Loucy (cell line): ENCODE data around the gene CCR5AS.

Experiments used
- H2AFZ ChIP-seq: fragments of 200-600 bp; sonication (generic); 2 replicates; pipeline ENCODE4 v1.6.0; 2016; ENCODE audit warnings: antibody characterized with exemption, mild to moderate bottlenecking, low read length, moderate library complexity
- H3F3A ChIP-seq: fragments of 200-600 bp; 2 replicates; pipeline ENCODE4 v1.6.0; 2016; ENCODE audit warnings: antibody characterized with exemption, low read depth, mild to moderate bottlenecking
- H3K27me3 ChIP-seq: fragments of 200-600 bp; sonication (generic); 2 replicates; pipeline ENCODE4 v1.6.1; 2014; ENCODE audit warnings: low read length, mild to moderate bottlenecking; ENCODE audit not compliant: insufficient read depth, poor library complexity, severe bottlenecking
- H3K36me3 ChIP-seq: fragments of 200-600 bp; sonication (generic); 2 replicates; pipeline ENCODE4 v1.6.1; 2016; ENCODE audit warnings: low read length; ENCODE audit not compliant: insufficient read depth
- H3K4me1 ChIP-seq: fragments of 200-600 bp; sonication (generic); 2 replicates; pipeline ENCODE4 v1.5.1; 2014; ENCODE audit warnings: low read length, mild to moderate bottlenecking; ENCODE audit not compliant: insufficient read depth, poor library complexity, severe bottlenecking
- H3K4me2 ChIP-seq: fragments of 200-600 bp; sonication (generic); 2 replicates; pipeline ENCODE4 v1.6.0; 2014; ENCODE audit warnings: antibody characterized with exemption, low read length, low read depth, mild to moderate bottlenecking; ENCODE audit not compliant: poor library complexity, severe bottlenecking
- H3K4me3 ChIP-seq: fragments of 200-600 bp; sonication (generic); 2 replicates; pipeline ENCODE4 v1.5.1; 2014; ENCODE audit warnings: low read length, mild to moderate bottlenecking, mixed read lengths; ENCODE audit not compliant: poor library complexity, severe bottlenecking
- H3K79me2 ChIP-seq: fragments of 200-600 bp; sonication (generic); 2 replicates; pipeline ENCODE4 v1.6.1; 2014; ENCODE audit warnings: low read length; ENCODE audit not compliant: insufficient read depth
- H3K9ac ChIP-seq: fragments of 200-600 bp; sonication (generic); 2 replicates; pipeline ENCODE4 v1.6.0; 2014; ENCODE audit warnings: mild to moderate bottlenecking, low read depth, low read length, moderate library complexity; ENCODE audit not compliant: poor library complexity, severe bottlenecking
- H3K9me2 ChIP-seq: fragments of 200-600 bp; sonication (generic); replicated peaks from 2 replicates; pipeline ENCODE4 v1.6.1; 2016; ENCODE audit warnings: low read depth, low read length, mixed read lengths
- H3K9me3 ChIP-seq: fragments of 200-600 bp; sonication (generic); 2 replicates; pipeline ENCODE4 v1.6.1; 2014; ENCODE audit warnings: mild to moderate bottlenecking, antibody characterized with exemption, low read length, low read depth; ENCODE audit not compliant: insufficient read depth
- H4K20me1 ChIP-seq: fragments of 200-600 bp; sonication (generic); 2 replicates; pipeline ENCODE4 v1.6.0; 2014; ENCODE audit warnings: antibody characterized with exemption, low read length, mild to moderate bottlenecking; ENCODE audit not compliant: insufficient read depth, poor library complexity, severe bottlenecking
- EZH2phosphoT487 ChIP-seq: fragments of 200-600 bp; IDR thresholded peaks from 2 replicates; pipeline ENCODE4 v1.6.1; 2018; ENCODE audit warnings: antibody characterized with exemption, mild to moderate bottlenecking, moderate library complexity, borderline replicate concordance
- TF ChIP-seq, protein P1 (sequence below): fragments of 200-600 bp; sonication (generic); conservative IDR thresholded peaks from 2 replicates; pipeline ENCODE4 v1.5.1; 2014; ENCODE audit warnings: mild to moderate bottlenecking, antibody characterized with exemption, low read length

The CCR5AS gene

DNA sequence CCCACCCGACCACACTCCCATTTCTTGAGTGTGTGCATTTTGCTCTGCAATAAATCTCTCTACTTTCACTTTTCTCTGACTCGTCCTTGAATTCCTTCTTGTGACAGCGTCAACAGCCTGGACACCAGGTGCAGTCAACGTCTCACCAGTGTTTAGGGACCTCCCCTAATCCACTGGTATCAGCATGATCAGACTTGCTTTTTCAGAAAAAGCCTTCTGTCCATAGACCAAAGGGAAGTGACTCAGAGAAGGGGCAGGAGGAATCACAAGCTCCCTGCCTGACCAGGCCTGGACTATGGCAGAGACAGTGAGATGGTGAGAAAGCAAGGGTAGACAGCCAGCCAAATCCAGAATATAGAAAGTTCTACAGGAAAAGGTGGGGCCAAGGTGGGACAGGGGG is 20.7 kb downstream of the CCR5AS start:
- H3K79me2 ChIP-seq = no peaks in the 10 kb centered on the region
- H4K20me1 ChIP-seq = no peaks in the 10 kb centered on the region
- TF ChIP-seq, protein P1, sequence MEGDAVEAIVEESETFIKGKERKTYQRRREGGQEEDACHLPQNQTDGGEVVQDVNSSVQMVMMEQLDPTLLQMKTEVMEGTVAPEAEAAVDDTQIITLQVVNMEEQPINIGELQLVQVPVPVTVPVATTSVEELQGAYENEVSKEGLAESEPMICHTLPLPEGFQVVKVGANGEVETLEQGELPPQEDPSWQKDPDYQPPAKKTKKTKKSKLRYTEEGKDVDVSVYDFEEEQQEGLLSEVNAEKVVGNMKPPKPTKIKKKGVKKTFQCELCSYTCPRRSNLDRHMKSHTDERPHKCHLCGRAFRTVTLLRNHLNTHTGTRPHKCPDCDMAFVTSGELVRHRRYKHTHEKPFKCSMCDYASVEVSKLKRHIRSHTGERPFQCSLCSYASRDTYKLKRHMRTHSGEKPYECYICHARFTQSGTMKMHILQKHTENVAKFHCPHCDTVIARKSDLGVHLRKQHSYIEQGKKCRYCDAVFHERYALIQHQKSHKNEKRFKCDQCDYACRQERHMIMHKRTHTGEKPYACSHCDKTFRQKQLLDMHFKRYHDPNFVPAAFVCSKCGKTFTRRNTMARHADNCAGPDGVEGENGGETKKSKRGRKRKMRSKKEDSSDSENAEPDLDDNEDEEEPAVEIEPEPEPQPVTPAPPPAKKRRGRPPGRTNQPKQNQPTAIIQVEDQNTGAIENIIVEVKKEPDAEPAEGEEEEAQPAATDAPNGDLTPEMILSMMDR = no peak
- no peak for TF ChIP-seq EZH2phosphoT487
- H3K4me2 ChIP-seq = peak overlapping the region; percentile 36
- H3K36me3 ChIP-seq = no peaks in the 10 kb centered on the region
- H3K9me3 ChIP-seq = no peaks in the 10 kb centered on the region
- no peak overlapping the region for H2AFZ ChIP-seq
- no peak overlapping the region for H3K4me3 ChIP-seq
- peak overlapping the region; percentile 26 for H3K9ac ChIP-seq
- H3K4me1 ChIP-seq = peaks cover 39% of the 10 kb centered on the region
- no peaks in the 10 kb centered on the region for H3K27me3 ChIP-seq
- no peaks in the 10 kb centered on the region for H3K9me2 ChIP-seq
- H3F3A ChIP-seq = no peaks in the 10 kb centered on the region

DNA sequence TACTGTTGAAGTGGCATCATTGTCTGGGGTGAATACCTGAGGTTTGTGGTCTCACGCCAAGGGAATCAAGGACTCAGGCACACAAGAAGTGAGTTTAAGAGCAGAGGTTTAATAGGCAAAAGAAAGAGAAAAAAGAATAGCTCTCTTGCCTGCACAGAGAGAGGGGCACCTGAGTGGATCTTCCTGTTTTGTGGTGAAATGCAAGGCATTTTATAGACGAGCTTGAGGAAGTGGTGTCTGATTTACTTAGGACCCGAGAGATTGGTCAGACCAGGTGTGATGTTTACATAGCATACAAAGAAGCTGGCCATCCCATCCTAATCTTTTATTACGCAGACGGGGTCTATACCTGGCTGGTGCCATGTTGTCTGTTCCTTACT is 22.9 kb downstream of the CCR5AS start:
- no peaks in the 10 kb centered on the region for H3K36me3 ChIP-seq
- H3K27me3 ChIP-seq = no peaks in the 10 kb centered on the region
- H4K20me1 ChIP-seq = no peaks in the 10 kb centered on the region
- H2AFZ ChIP-seq = no peak overlapping the region
- no peaks in the 10 kb centered on the region for H3K9me3 ChIP-seq
- no peaks in the 10 kb centered on the region for H3K79me2 ChIP-seq
- TF ChIP-seq EZH2phosphoT487 = no peak
- TF ChIP-seq, protein P1 = no peak
- H3K9ac ChIP-seq = peak overlapping the region; percentile 13
- H3K4me3 ChIP-seq = peak overlapping the region; percentile 37
- peak overlapping the region; percentile 57 for H3K4me2 ChIP-seq
- H3K4me1 ChIP-seq = peaks cover 50% of the 10 kb centered on the region
- no peaks in the 10 kb centered on the region for H3F3A ChIP-seq
- H3K9me2 ChIP-seq = no peaks in the 10 kb centered on the region

- no peak overlapping the region for H2AFZ ChIP-seq
These were observed 23.5 kb downstream of the CCR5AS start for GRCh38 chr3:46383211-46383950.

More at GRCh38 chr3:46383211-46383950, 23.5 kb downstream of the CCR5AS start:
- no peaks in the 10 kb centered on the region for H3K27me3 ChIP-seq
- H4K20me1 ChIP-seq = no peaks in the 10 kb centered on the region
- no peaks in the 10 kb centered on the region for H3K36me3 ChIP-seq
- no peaks in the 10 kb centered on the region for H3K9me2 ChIP-seq
- no peaks in the 10 kb centered on the region for H3F3A ChIP-seq
- peak overlapping the region; percentile 57 for H3K4me2 ChIP-seq
- no peaks in the 10 kb centered on the region for H3K9me3 ChIP-seq
- no peak for TF ChIP-seq EZH2phosphoT487
- TF ChIP-seq, protein P1 = no peak
- peak overlapping the region; percentile 13 for H3K9ac ChIP-seq
- no peaks in the 10 kb centered on the region for H3K79me2 ChIP-seq
- peaks cover 53% of the 10 kb centered on the region for H3K4me1 ChIP-seq
- peak overlapping the region; percentile 37 for H3K4me3 ChIP-seq
